ENCODE data around the gene NNT. TPM values are rescaled to one million over a fixed set of nuclear protein-coding genes. Genes with fewer than 3 reads are reported as not detected.

The NNT gene
- total RNA-seq, 1 donor from 2014 or later: 56.3 TPM

GRCh38 chr5:43699910-43700309 is 96.9 kb downstream of the NNT start:
- H3K4me2 ChIP-seq: no peak overlapping the region
- H3K36me3 Mint-ChIP-seq: peaks cover 13% of the 10 kb centered on the region
- H3K27me3 ChIP-seq: no peaks in the 10 kb centered on the region
- no peak overlapping the region for H3K27ac ChIP-seq
- DNase-seq (ENCODE audit: low spot score): no peak
- no peaks in the 10 kb centered on the region for H3K27me3 Mint-ChIP-seq (ENCODE audit: insufficient read depth, low read depth)
- no peak for TF ChIP-seq EZH2 (IDR thresholded peaks at IDR 0.05)
- TF ChIP-seq, protein P1, sequence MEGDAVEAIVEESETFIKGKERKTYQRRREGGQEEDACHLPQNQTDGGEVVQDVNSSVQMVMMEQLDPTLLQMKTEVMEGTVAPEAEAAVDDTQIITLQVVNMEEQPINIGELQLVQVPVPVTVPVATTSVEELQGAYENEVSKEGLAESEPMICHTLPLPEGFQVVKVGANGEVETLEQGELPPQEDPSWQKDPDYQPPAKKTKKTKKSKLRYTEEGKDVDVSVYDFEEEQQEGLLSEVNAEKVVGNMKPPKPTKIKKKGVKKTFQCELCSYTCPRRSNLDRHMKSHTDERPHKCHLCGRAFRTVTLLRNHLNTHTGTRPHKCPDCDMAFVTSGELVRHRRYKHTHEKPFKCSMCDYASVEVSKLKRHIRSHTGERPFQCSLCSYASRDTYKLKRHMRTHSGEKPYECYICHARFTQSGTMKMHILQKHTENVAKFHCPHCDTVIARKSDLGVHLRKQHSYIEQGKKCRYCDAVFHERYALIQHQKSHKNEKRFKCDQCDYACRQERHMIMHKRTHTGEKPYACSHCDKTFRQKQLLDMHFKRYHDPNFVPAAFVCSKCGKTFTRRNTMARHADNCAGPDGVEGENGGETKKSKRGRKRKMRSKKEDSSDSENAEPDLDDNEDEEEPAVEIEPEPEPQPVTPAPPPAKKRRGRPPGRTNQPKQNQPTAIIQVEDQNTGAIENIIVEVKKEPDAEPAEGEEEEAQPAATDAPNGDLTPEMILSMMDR (IDR thresholded peaks at IDR 0.05): no peak
- TF ChIP-seq EZH2phosphoT487 (IDR thresholded peaks at IDR 0.05): no peak
- peaks cover 17% of the 10 kb centered on the region for H3K9me3 Mint-ChIP-seq
- no peaks in the 10 kb centered on the region for H3K79me2 ChIP-seq (ENCODE audit: low read depth)
- no peaks in the 10 kb centered on the region for H4K20me1 ChIP-seq (ENCODE audit: low read depth)
- H3K9me3 ChIP-seq (ENCODE audit: low read depth): no peaks in the 10 kb centered on the region
- no peaks in the 10 kb centered on the region for H3K4me1 Mint-ChIP-seq
- H3K27ac Mint-ChIP-seq: no peak overlapping the region
- no peaks in the 10 kb centered on the region for H3F3A ChIP-seq (ENCODE audit: low read depth)
- H2AFZ ChIP-seq (replicated peaks): no peak overlapping the region
- no peak overlapping the region for H3K4me3 Mint-ChIP-seq
- H3K4me3 ChIP-seq: no peak overlapping the region
- no peaks in the 10 kb centered on the region for H3K4me1 ChIP-seq
- no peaks in the 10 kb centered on the region for H3K36me3 ChIP-seq
- no peak overlapping the region for H3K9ac ChIP-seq

- H3K4me3 ChIP-seq: no peak overlapping the region
- H3K4me1 ChIP-seq: no peaks in the 10 kb centered on the region
- H3K4me2 ChIP-seq: no peak overlapping the region
- Mint-ChIP-seq H3K27ac (no peak overlapping the region), H3K9me3 (peaks cover 10% of the 10 kb centered on the region), H3K36me3 (peaks cover 7% of the 10 kb centered on the region), H3K4me1 (no peaks in the 10 kb centered on the region), H3K27me3 (ENCODE audit: insufficient read depth, low read depth) (no peaks in the 10 kb centered on the region), H3K4me3 (no peak overlapping the region)
- no peaks in the 10 kb centered on the region for H3K36me3 ChIP-seq
- H3F3A ChIP-seq (ENCODE audit: low read depth): no peaks in the 10 kb centered on the region
- no peak overlapping the region for H2AFZ ChIP-seq (replicated peaks)
- no peaks in the 10 kb centered on the region for H3K27me3 ChIP-seq
- H3K27ac ChIP-seq: no peak overlapping the region
- TF ChIP-seq EZH2 (IDR thresholded peaks at IDR 0.05): no peak
- TF ChIP-seq EZH2phosphoT487 (IDR thresholded peaks at IDR 0.05): no peak
- TF ChIP-seq, protein P1 (IDR thresholded peaks at IDR 0.05): no peak
- no peaks in the 10 kb centered on the region for H3K79me2 ChIP-seq (ENCODE audit: low read depth)
- DNase-seq (ENCODE audit: low spot score): no peak
- H3K9ac ChIP-seq: no peak overlapping the region
- H3K9me3 ChIP-seq (ENCODE audit: low read depth): no peaks in the 10 kb centered on the region
- H4K20me1 ChIP-seq (ENCODE audit: low read depth): no peaks in the 10 kb centered on the region
Observed at GRCh38 chr5:43700601-43701000, 97.6 kb downstream of the NNT start.

DNA sequence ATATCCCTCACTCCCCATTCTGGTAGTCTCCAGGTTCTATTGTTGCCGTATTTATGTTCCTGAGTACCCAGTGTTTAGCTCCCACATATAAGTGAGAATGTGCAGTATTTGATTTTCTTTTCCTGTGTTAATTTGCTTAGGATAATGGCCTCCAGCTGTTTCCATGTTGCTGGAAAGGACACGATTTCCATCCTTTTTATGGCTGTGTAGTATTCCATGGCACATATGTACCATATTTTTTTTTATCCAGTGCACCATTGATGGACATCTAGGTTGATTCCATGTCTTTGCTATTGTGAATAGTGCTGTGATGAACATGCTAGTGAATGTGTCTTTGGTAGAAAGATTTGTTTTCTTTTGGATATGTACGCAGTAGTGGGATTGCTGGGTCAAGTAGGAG is 98.2 kb downstream of the NNT start:
- no peak overlapping the region for H3K4me3 ChIP-seq
- H3K4me2 ChIP-seq: no peak overlapping the region
- DNase-seq (ENCODE audit: low spot score): no peak
- no peaks in the 10 kb centered on the region for H3K79me2 ChIP-seq (ENCODE audit: low read depth)
- H4K20me1 ChIP-seq (ENCODE audit: low read depth): no peaks in the 10 kb centered on the region
- H3K27ac ChIP-seq: no peak overlapping the region
- Mint-ChIP-seq H3K4me3 (no peak overlapping the region), H3K9me3 (peaks cover 5% of the 10 kb centered on the region), H3K27me3 (ENCODE audit: insufficient read depth, low read depth) (no peaks in the 10 kb centered on the region), H3K4me1 (no peaks in the 10 kb centered on the region), H3K36me3 (peaks cover 2% of the 10 kb centered on the region), H3K27ac (no peak overlapping the region)
- H3K4me1 ChIP-seq: no peaks in the 10 kb centered on the region
- H3K9me3 ChIP-seq (ENCODE audit: low read depth): no peaks in the 10 kb centered on the region
- H2AFZ ChIP-seq (replicated peaks): no peak overlapping the region
- no peaks in the 10 kb centered on the region for H3F3A ChIP-seq (ENCODE audit: low read depth)
- no peaks in the 10 kb centered on the region for H3K27me3 ChIP-seq
- H3K36me3 ChIP-seq: no peaks in the 10 kb centered on the region
- no peak overlapping the region for H3K9ac ChIP-seq
- TF ChIP-seq, protein P1 (IDR thresholded peaks at IDR 0.05): no peak
- no peak for TF ChIP-seq EZH2 (IDR thresholded peaks at IDR 0.05)
- no peak for TF ChIP-seq EZH2phosphoT487 (IDR thresholded peaks at IDR 0.05)

Data from neural progenitor cell (in vitro differentiated cells).